Hypothalamus (tissue), 51 donors: ENCODE measurements around the gene THAP12.

Experiments used
- DNase-seq, 51 donors: peaks; one replicate each; lab custom pipeline; 2025; lab: John Stamatoyannopoulos, UW

THAP12 gene

GRCh38 chr11:76307978-76308747 lies 72.8 kb downstream of the THAP12 start:
- no peak for DNase-seq

DNA sequence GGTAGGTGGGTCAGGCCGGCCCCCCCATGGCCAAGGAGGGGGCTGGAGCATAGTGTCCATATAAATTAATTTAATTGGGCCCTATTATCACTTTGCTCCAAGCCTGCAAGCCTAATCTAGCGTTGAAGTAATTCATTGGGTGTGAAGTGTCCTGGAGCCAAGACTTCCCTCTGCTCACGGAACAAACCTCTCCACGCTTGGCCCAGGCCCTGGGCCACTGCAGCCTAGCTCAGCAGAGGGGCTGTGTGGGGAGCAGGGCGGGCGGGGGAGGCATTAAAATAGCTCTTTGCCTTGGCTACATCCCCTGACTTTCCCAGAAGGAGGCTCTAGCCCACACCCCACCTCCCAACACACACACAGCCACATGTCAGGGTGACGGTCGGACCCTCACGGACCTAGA lies 73.5 kb downstream of the THAP12 start:
- no peak for DNase-seq

DNA sequence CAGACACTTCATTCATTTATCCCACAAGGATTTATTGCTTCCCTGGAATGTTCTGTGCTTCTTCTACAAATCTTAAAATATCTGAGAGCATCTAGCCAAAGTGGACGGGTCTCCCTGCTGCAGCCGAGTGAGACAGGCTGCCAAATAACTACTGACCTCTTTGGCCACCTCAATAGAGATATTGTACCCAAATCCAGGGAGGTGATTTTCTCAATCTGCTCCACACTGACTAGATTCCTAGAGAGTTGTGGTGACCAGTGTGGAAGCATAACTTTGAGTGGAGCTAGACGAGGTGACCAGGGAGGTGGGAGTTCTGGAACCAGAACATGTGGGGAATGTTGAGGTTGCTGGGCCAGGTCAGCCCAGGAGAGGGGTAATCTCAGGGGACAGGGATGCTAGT lies 77.5 kb downstream of the THAP12 start:
- no peak for DNase-seq

- no peak for DNase-seq
These were observed 77.9 kb downstream of the THAP12 start for GRCh38 chr11:76302996-76303395.
